Liver (tissue), 3 donors: ENCODE results near the gene NAV2.

ENCODE experiments used
- CTCF ChIP-seq: fragments of 150-350 bp; IDR thresholded peaks from 2 replicates; pipeline ENCODE4 v1.5.1; 2017; ENCODE audit warnings: improper control_type of control experiment, low read depth, low read length; ENCODE audit not compliant: missing input control
- EGR1 ChIP-seq, 2 donors: IDR thresholded peaks; 2 replicates each; pipeline ENCODE4 v1.6.1; 2016 to 2018; ENCODE audit warnings: antibody characterized with exemption in 2 of 2, low read depth in 2 of 2
- FOXA2 ChIP-seq: IDR thresholded peaks from 2 replicates; pipeline ENCODE4 v1.6.1; 2016; ENCODE audit warnings: antibody characterized with exemption
- GABPA ChIP-seq, 2 donors: IDR thresholded peaks in 1 of 2; conservative IDR thresholded peaks in 1 of 2; 2 replicates each; pipeline ENCODE4 v1.6.1; 2016; ENCODE audit warnings: antibody characterized with exemption in 2 of 2, mild to moderate bottlenecking in 1 of 2, moderate library complexity in 1 of 2
- HNF4G ChIP-seq: IDR thresholded peaks from 2 replicates; pipeline ENCODE4 v1.6.1; 2016; ENCODE audit warnings: antibody characterized with exemption
- JUND ChIP-seq, 2 donors: IDR thresholded peaks; 2 replicates each; pipeline ENCODE4 v1.6.1; 2016; ENCODE audit warnings: antibody characterized with exemption in 2 of 2
- MAX ChIP-seq: IDR thresholded peaks from 2 replicates; pipeline ENCODE4 v1.6.1; 2016; ENCODE audit warnings: antibody characterized with exemption
- RAD21 ChIP-seq, 2 donors: IDR thresholded peaks; 2 replicates each; pipeline ENCODE4 v1.6.1; 2016; ENCODE audit warnings: antibody characterized with exemption in 2 of 2, mild to moderate bottlenecking in 2 of 2
- REST ChIP-seq: IDR thresholded peaks from 2 replicates; pipeline ENCODE4 v1.6.1; 2016; ENCODE audit warnings: antibody characterized with exemption, mild to moderate bottlenecking
- RXRA ChIP-seq, 2 donors: IDR thresholded peaks; 2 replicates each; pipeline ENCODE4 v1.6.1; 2017 to 2018; ENCODE audit warnings: antibody characterized with exemption in 2 of 2, mild to moderate bottlenecking in 1 of 2
- SP1 ChIP-seq: IDR thresholded peaks from 2 replicates; pipeline ENCODE4 v1.6.1; 2018; ENCODE audit warnings: antibody characterized with exemption, mild to moderate bottlenecking
- TAF1 ChIP-seq: conservative IDR thresholded peaks from 2 replicates; pipeline ENCODE4 v1.6.1; 2016; ENCODE audit warnings: antibody characterized with exemption, mild to moderate bottlenecking
- YY1 ChIP-seq: IDR thresholded peaks from 2 replicates; pipeline ENCODE4 v1.6.1; 2016; ENCODE audit warnings: antibody characterized with exemption, mild to moderate bottlenecking
- ZBTB33 ChIP-seq: IDR thresholded peaks from 2 replicates; pipeline ENCODE4 v1.6.1; 2016; ENCODE audit warnings: antibody characterized with exemption
- donor health status: healthy.
- donor health status: healthy.

- TF ChIP-seq CTCF, result no peak
- no peak for TF ChIP-seq HNF4G
- TF ChIP-seq YY1, result no peak
- no peak for TF ChIP-seq FOXA2
- no peak for TF ChIP-seq GABPA (IDR thresholded peaks at IDR 0.05 in 1 of 2, conservative IDR thresholded peaks at IDR 0.05 in 1 of 2)
- no peak for TF ChIP-seq RAD21 (IDR thresholded peaks at IDR 0.05)
- TF ChIP-seq EGR1 (IDR thresholded peaks at IDR 0.05; ENCODE audit: low read depth in 2 of 2), result no peak
- no peak for TF ChIP-seq ZBTB33
- TF ChIP-seq MAX, result no peak
- no peak for TF ChIP-seq RXRA (IDR thresholded peaks at IDR 0.05)
- no peak for TF ChIP-seq JUND (IDR thresholded peaks at IDR 0.05)
- TF ChIP-seq REST, result no peak
- TF ChIP-seq SP1, result no peak
- no peak for TF ChIP-seq TAF1
Measured at GRCh38 chr11:19849107-19849789, 136.6 kb downstream of the NAV2 start.
